Measurements from ENCODE around the gene USP12. TPM values are rescaled to one million over a fixed set of nuclear protein-coding genes. Genes with fewer than 3 reads are reported as not detected.

Gene USP12
- total and polyA plus RNA-seq, 12 donors = 4.6 to 20.3 (median 13.3) TPM

- TF ChIP-seq POLR2A (IDR thresholded peaks at IDR 0.05) (no peak), CTCF (IDR thresholded peaks at IDR 0.05) (no peak)
- Histone ChIP-seq H3K27me3 (no peaks in the 10 kb centered on the region), H3K36me3 (replicated peaks in 1 of 2) (no peaks in the 10 kb centered on the region), H3K9me3 (replicated peaks in 1 of 3) (peaks cover 0 to 6% (median 0%) of the 10 kb centered on the region in 3 donors), H3K4me1 (replicated peaks in 1 of 2) (no peaks in the 10 kb centered on the region), H3K4me3 (no peak overlapping the region), H3K27ac (no peak overlapping the region)
- WGBS, 4 donors = 95 to 98% (median 96%) methylated on average over 4 of the region's 4 CpGs
- intact Hi-C loops (cut with DNase I) = no loop called here
- DNase-seq = no peak
Observed at GRCh38 chr13:27140060-27140459, 31.6 kb downstream of the USP12 start.

GRCh38 chr13:27139565-27139964 is 32.0 kb downstream of the USP12 start:
- intact Hi-C loops (cut with DNase I) = no loop called here
- H3K4me1 ChIP-seq (replicated peaks in 1 of 2) = no peaks in the 10 kb centered on the region
- no peak overlapping the region for H3K4me3 ChIP-seq
- peaks cover 0 to 6% (median 0%) of the 10 kb centered on the region in 3 donors for H3K9me3 ChIP-seq (replicated peaks in 1 of 3)
- DNase-seq = no peak
- no peak for TF ChIP-seq CTCF (IDR thresholded peaks at IDR 0.05)
- TF ChIP-seq POLR2A (IDR thresholded peaks at IDR 0.05) = no peak
- no peak overlapping the region for H3K27ac ChIP-seq
- 95 to 100% (median 100%) methylated on average over 2 of the region's 2 CpGs for WGBS, 4 donors
- no peaks in the 10 kb centered on the region for H3K36me3 ChIP-seq (replicated peaks in 1 of 2)
- no peaks in the 10 kb centered on the region for H3K27me3 ChIP-seq

- Histone ChIP-seq H3K27ac (no peak overlapping the region), H3K36me3 (replicated peaks in 1 of 2) (no peaks in the 10 kb centered on the region), H3K9me3 (replicated peaks in 1 of 3) (peaks cover 0 to 6% (median 0%) of the 10 kb centered on the region in 3 donors), H3K4me3 (no peak overlapping the region), H3K27me3 (no peaks in the 10 kb centered on the region), H3K4me1 (replicated peaks in 1 of 2) (no peaks in the 10 kb centered on the region)
- WGBS, 4 donors = 93 to 97% (median 96%) methylated on average over 4 of the region's 4 CpGs
- no peak for DNase-seq
- TF ChIP-seq POLR2A (IDR thresholded peaks at IDR 0.05) (no peak), CTCF (IDR thresholded peaks at IDR 0.05) (no peak)
- intact Hi-C loops (cut with DNase I) = no loop called here
Observed at GRCh38 chr13:27138457-27139093, 33.0 kb downstream of the USP12 start.

- Histone ChIP-seq H3K4me3 (no peak overlapping the region), H3K36me3 (replicated peaks in 1 of 2) (no peaks in the 10 kb centered on the region), H3K9me3 (replicated peaks in 1 of 3) (peaks cover 0 to 6% (median 0%) of the 10 kb centered on the region in 3 donors), H3K27ac (no peak overlapping the region), H3K27me3 (no peaks in the 10 kb centered on the region), H3K4me1 (replicated peaks in 1 of 2) (no peaks in the 10 kb centered on the region)
- 86 to 100% (median 96%) methylated on average over 2 to 7 of the region's 7 CpGs for WGBS, 4 donors
- no peak for DNase-seq
- TF ChIP-seq CTCF (IDR thresholded peaks at IDR 0.05) (no peak), POLR2A (IDR thresholded peaks at IDR 0.05) (no peak)
- intact Hi-C loops (cut with DNase I) = no loop called here
Observed at GRCh38 chr13:27137759-27138158, 33.9 kb downstream of the USP12 start.
